ENCODE data around the gene TLL1. TPM values are rescaled to one million over a fixed set of nuclear protein-coding genes. Genes with fewer than 3 reads are reported as not detected.

The TLL1 gene
- total and polyA plus RNA-seq, 2 donors (not counting 3 experiments of a cell fraction or from before 2014, with no cell fraction given): 0.41 to 1.4 TPM

DNA sequence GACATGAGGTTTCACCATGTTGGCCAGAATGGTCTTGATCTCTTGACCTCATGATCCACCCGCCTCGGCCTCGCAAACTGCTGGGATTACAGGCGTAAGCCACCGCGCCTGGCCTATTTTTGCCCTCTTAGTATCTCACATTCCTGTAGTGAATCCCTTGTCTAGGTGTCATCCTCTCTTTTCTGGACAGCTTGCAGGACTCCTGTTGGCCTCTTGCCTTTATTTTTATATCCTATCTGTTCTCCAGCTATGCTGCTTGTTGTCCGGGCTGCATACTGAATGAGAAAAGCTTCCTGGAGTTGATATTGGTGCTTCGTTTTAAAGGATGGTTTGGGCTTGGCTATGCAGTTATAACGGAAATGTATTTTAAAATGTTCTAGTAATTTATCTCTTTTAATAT is 148.6 kb downstream of the TLL1 start:
- CTCF ChIA-PET: no interaction called here

More for the DNA sequence above, 148.6 kb downstream of the TLL1 start:
- Histone ChIP-seq H3K27ac (ENCODE audit: insufficient read depth, low read depth, low read length) (no peak overlapping the region), H3K4me1 (ENCODE audit: control insufficient read depth, extremely low read depth, insufficient read depth, low read length) (no peaks in the 10 kb centered on the region), H3K9me1 (replicated peaks; ENCODE audit: control insufficient read depth, extremely low read depth, insufficient read depth, low read length) (no peaks in the 10 kb centered on the region), H2AFZ (ENCODE audit: low read depth, low read length) (no peak overlapping the region), H3K9ac (replicated peaks; ENCODE audit: extremely low read depth, insufficient read depth, low read length) (no peak overlapping the region), H3K79me2 (ENCODE audit: control insufficient read depth, insufficient read depth, low read length) (no peaks in the 10 kb centered on the region), H3K36me3 (ENCODE audit: control insufficient read depth in 2 of 2, extremely low read depth in 1 of 2, insufficient read depth in 2 of 2, low read length in 2 of 2) (no peaks in the 10 kb centered on the region), H4K20me1 (replicated peaks; ENCODE audit: control insufficient read depth, extremely low read depth, insufficient read depth, low read length) (no peaks in the 10 kb centered on the region), H3K27me3 (ENCODE audit: control insufficient read depth in 2 of 2, insufficient read depth in 2 of 2, low read length in 2 of 2) (no peaks in the 10 kb centered on the region), H3K4me3 (replicated peaks in 1 of 3; ENCODE audit: insufficient read depth in 1 of 3, low read depth in 1 of 3, low read length in 3 of 3) (no peak overlapping the region), H3K9me3 (replicated peaks; ENCODE audit: control insufficient read depth, insufficient read depth, low read length) (no peaks in the 10 kb centered on the region), H3K4me2 (ENCODE audit: insufficient read depth, low read length) (no peak overlapping the region)
- FAIRE-seq: no peak
- dilution Hi-C loops (cut with MboI; ENCODE audit: extremely low pct_ligation_motif_present, low sequenced_read_pairs): no loop called here
- TF ChIP-seq, protein P1, sequence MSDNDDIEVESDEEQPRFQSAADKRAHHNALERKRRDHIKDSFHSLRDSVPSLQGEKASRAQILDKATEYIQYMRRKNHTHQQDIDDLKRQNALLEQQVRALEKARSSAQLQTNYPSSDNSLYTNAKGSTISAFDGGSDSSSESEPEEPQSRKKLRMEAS (IDR thresholded peaks at IDR 0.05; ENCODE audit: insufficient read depth, insufficient read length): no peak
- TF ChIP-seq MYC (IDR thresholded peaks at IDR 0.05; ENCODE audit: low read depth, low read length): no peak
- TF ChIP-seq JUN (IDR thresholded peaks at IDR 0.05; ENCODE audit: borderline replicate concordance, insufficient read depth, insufficient read length, low read depth): no peak
- no peak for TF ChIP-seq GATA2 (IDR thresholded peaks at IDR 0.05; ENCODE audit: insufficient read depth, insufficient read length, low read depth, low read length)
- no peak for TF ChIP-seq FOS (IDR thresholded peaks at IDR 0.05; ENCODE audit: borderline replicate concordance, insufficient read depth, low read length)
- no peak for TF ChIP-seq POLR2A (IDR thresholded peaks at IDR 0.05; ENCODE audit: low read depth, low read length)
- no peak for TF ChIP-seq CTCF (IDR thresholded peaks at IDR 0.05; ENCODE audit: extremely low read depth in 1 of 2, insufficient read depth in 1 of 2, low read depth in 1 of 2, low read length in 2 of 2)
- no peak for TF ChIP-seq EZH2 (IDR thresholded peaks at IDR 0.05; ENCODE audit: borderline replicate concordance, low read depth, low read length, severe bottlenecking)
- TF ChIP-seq POLR2AphosphoS5 (IDR thresholded peaks at IDR 0.05; ENCODE audit: insufficient read depth, low read depth, low read length): no peak
- POLR2A ChIA-PET: no interaction called here
- DNase-seq (ENCODE audit: low read depth, low spot score): no peak
- intact Hi-C loops (cut with micrococcal nuclease): no loop called here
- no TSS peak for BruUV-seq (replicated peaks)

Data from endothelial cell of umbilical vein (primary cell).